ENCODE results near the gene CRADD. TPM values are rescaled to one million over a fixed set of nuclear protein-coding genes. Genes with fewer than 3 reads are reported as not detected.

The CRADD gene
- total and polyA plus RNA-seq, 2 donors (not counting 3 experiments of a cell fraction or from before 2014, with no cell fraction given) = 11.7 to 14.5 TPM

DNA sequence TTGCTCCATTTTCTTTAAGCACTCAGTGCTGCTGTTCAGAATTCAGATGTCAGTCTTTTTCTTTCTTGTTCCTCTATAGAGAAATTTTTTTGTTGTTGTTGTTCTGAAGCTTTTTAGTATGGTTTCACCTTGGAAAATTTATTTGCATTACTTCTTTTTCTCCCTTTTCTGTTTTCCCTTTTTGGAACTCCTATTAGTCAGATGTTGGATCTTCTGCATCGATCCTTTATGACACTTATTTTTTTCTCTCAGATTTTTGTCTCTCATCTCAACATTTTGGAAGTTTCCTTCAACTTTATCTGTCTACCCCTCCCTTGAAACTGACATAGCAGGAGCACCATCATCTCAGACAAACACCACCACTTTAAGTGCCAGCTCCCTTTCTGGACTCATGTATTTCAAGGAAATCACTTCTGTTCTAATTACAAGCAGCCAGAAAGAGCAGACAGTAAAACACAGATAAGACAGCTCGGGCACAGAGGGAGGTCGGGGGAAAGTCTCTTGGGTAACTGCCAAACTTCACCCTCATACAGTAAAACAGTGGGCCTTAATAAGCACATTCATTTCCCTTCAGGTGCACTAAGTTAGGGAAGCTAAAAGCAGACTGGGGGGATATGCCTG lies 248.5 kb downstream of the CRADD start:
- no peak for TF ChIP-seq GATA2 (IDR thresholded peaks at IDR 0.05; ENCODE audit: insufficient read depth, insufficient read length, low read depth, low read length)
- no peak for TF ChIP-seq MYC (IDR thresholded peaks at IDR 0.05; ENCODE audit: low read depth, low read length)
- TF ChIP-seq POLR2A (IDR thresholded peaks at IDR 0.05; ENCODE audit: low read depth, low read length) = no peak
- TF ChIP-seq, protein P1, sequence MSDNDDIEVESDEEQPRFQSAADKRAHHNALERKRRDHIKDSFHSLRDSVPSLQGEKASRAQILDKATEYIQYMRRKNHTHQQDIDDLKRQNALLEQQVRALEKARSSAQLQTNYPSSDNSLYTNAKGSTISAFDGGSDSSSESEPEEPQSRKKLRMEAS (IDR thresholded peaks at IDR 0.05; ENCODE audit: insufficient read depth, insufficient read length) = no peak
- TF ChIP-seq, protein P2, sequence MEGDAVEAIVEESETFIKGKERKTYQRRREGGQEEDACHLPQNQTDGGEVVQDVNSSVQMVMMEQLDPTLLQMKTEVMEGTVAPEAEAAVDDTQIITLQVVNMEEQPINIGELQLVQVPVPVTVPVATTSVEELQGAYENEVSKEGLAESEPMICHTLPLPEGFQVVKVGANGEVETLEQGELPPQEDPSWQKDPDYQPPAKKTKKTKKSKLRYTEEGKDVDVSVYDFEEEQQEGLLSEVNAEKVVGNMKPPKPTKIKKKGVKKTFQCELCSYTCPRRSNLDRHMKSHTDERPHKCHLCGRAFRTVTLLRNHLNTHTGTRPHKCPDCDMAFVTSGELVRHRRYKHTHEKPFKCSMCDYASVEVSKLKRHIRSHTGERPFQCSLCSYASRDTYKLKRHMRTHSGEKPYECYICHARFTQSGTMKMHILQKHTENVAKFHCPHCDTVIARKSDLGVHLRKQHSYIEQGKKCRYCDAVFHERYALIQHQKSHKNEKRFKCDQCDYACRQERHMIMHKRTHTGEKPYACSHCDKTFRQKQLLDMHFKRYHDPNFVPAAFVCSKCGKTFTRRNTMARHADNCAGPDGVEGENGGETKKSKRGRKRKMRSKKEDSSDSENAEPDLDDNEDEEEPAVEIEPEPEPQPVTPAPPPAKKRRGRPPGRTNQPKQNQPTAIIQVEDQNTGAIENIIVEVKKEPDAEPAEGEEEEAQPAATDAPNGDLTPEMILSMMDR (IDR thresholded peaks at IDR 0.05; ENCODE audit: extremely low read depth in 1 of 2, insufficient read depth in 1 of 2, low read depth in 1 of 2, low read length in 2 of 2) = no peak
- no peak for TF ChIP-seq JUN (IDR thresholded peaks at IDR 0.05; ENCODE audit: borderline replicate concordance, insufficient read depth, insufficient read length, low read depth)
- TF ChIP-seq EZH2 (IDR thresholded peaks at IDR 0.05; ENCODE audit: borderline replicate concordance, low read depth, low read length, severe bottlenecking) = no peak
- no peak for TF ChIP-seq FOS (IDR thresholded peaks at IDR 0.05; ENCODE audit: borderline replicate concordance, insufficient read depth, low read length)
- no peak for TF ChIP-seq POLR2AphosphoS5 (IDR thresholded peaks at IDR 0.05; ENCODE audit: insufficient read depth, low read depth, low read length)
- Histone ChIP-seq H3K79me2 (ENCODE audit: control insufficient read depth, insufficient read depth, low read length) (no peaks in the 10 kb centered on the region), H3K4me2 (ENCODE audit: insufficient read depth, low read length) (no peak overlapping the region), H3K9ac (replicated peaks; ENCODE audit: extremely low read depth, insufficient read depth, low read length) (no peak overlapping the region), H3K4me1 (ENCODE audit: control insufficient read depth, extremely low read depth, insufficient read depth, low read length) (no peaks in the 10 kb centered on the region), H3K27me3 (ENCODE audit: control insufficient read depth in 2 of 2, insufficient read depth in 2 of 2, low read length in 2 of 2) (peaks cover 0 to under 1% of the 10 kb centered on the region in 2 experiments), H4K20me1 (replicated peaks; ENCODE audit: control insufficient read depth, extremely low read depth, insufficient read depth, low read length) (no peaks in the 10 kb centered on the region), H2AFZ (ENCODE audit: low read depth, low read length) (no peak overlapping the region), H3K9me3 (replicated peaks; ENCODE audit: control insufficient read depth, insufficient read depth, low read length) (no peaks in the 10 kb centered on the region), H3K27ac (ENCODE audit: insufficient read depth, low read depth, low read length) (no peak overlapping the region), H3K36me3 (ENCODE audit: control insufficient read depth in 2 of 2, extremely low read depth in 1 of 2, insufficient read depth in 2 of 2, low read length in 2 of 2) (no peaks in the 10 kb centered on the region), H3K4me3 (replicated peaks in 1 of 3; ENCODE audit: insufficient read depth in 1 of 3, low read depth in 1 of 3, low read length in 3 of 3) (no peak overlapping the region), H3K9me1 (replicated peaks; ENCODE audit: control insufficient read depth, extremely low read depth, insufficient read depth, low read length) (no peaks in the 10 kb centered on the region)
- dilution Hi-C loops (cut with MboI; ENCODE audit: extremely low pct_ligation_motif_present, low sequenced_read_pairs) = no loop called here
- ChIA-PET CTCF (interaction anchor here (1.4 kb wide), 1 partner anchor 9 kb away, joined by 3 read pairs; no protein-coding TSS in a partner anchor), POLR2A (no interaction called here)
- intact Hi-C loops (cut with micrococcal nuclease) = no loop called here
- FAIRE-seq (no peak), DNase-seq (ENCODE audit: low read depth, low spot score) (no peak)
- no TSS peak for BruUV-seq (replicated peaks)
